H1 (cell line): ENCODE results near the gene ATP2B1. TPM values are rescaled to one million over a fixed set of nuclear protein-coding genes. Genes with fewer than 3 reads are reported as not detected.

ENCODE experiments used
- CTCF ChIA-PET: fragments of 300-600 bp; sonication (Branson Sonifier 250); formaldehyde crosslinking; loops from one replicate; lab custom pipeline; 2021; ENCODE audit not compliant: partially characterized antibody; lab: Charles Lee
- POLR2A ChIA-PET: fragments of 300-600 bp; sonication (Branson Sonifier 250); formaldehyde crosslinking; loops from one replicate; lab custom pipeline; 2021; ENCODE audit warnings: inconsistent platforms; ENCODE audit not compliant: partially characterized antibody; lab: Charles Lee
- DNase-seq, 2 experiments: peaks; one replicate each; pipeline versions ENCODE4 v3.0.0 to v3.0.0-alpha.2; 2010 to 2022; ENCODE audit warnings: low spot score in 2 of 2, low read depth in 1 of 2, mixed read lengths in 1 of 2
- FAIRE-seq: peaks from 2 replicates; lab custom pipeline; 2011; peaks lifted over from hg19 to GRCh38; lab: Jason Lieb, UNC
- H2AFZ ChIP-seq: 2 replicates; pipeline ENCODE4 v1.8.1; 2012; ENCODE audit warnings: low read length, inconsistent platforms
- H2AK5ac ChIP-seq: 2 replicates; pipeline ENCODE4 v1.6.1; 2013; ENCODE audit warnings: low read depth, low read length
- H2BK120ac ChIP-seq: replicated peaks from 2 replicates; pipeline ENCODE3; 2013; ENCODE audit warnings: low read depth, low read length, inconsistent platforms
- H2BK12ac ChIP-seq: 2 replicates; pipeline ENCODE4 v1.6.1; 2013; ENCODE audit warnings: low read depth, low read length
- H2BK15ac ChIP-seq: 2 replicates; pipeline ENCODE4 v1.6.1; 2013; ENCODE audit warnings: low read length
- H2BK20ac ChIP-seq: 2 replicates; pipeline ENCODE4 v1.6.1; 2013; ENCODE audit warnings: low read length
- H2BK5ac ChIP-seq: 2 replicates; pipeline ENCODE4 v1.6.1; 2013; ENCODE audit warnings: low read depth, low read length
- H3K14ac ChIP-seq: 2 replicates; pipeline ENCODE4 v1.6.1; 2013; ENCODE audit warnings: inconsistent platforms; ENCODE audit not compliant: insufficient read length
- H3K18ac ChIP-seq: 2 replicates; pipeline ENCODE4 v1.6.1; 2013; ENCODE audit warnings: low read length; ENCODE audit errors: extremely low read depth
- H3K23ac ChIP-seq: 2 replicates; pipeline ENCODE4 v1.6.1; 2013; ENCODE audit warnings: inconsistent platforms; ENCODE audit not compliant: insufficient read length
- H3K23me2 ChIP-seq: 2 replicates; pipeline ENCODE4 v1.6.1; 2013; ENCODE audit warnings: low read depth, low read length
- H3K27ac ChIP-seq: 2 replicates; pipeline ENCODE4 v1.6.1; 2011; ENCODE audit warnings: low read depth, low read length, inconsistent platforms
- H3K27me3 ChIP-seq, 4 experiments: replicated peaks in 1 of 4; 1 replicate in 1 of 4; 2 replicates in 3 of 4; pipeline versions ENCODE4 v1.6.1 to v1.8.1; 2011 to 2013; ENCODE audit warnings: low read length in 3 of 4, mild to moderate bottlenecking in 3 of 4, inconsistent platforms in 2 of 4, mixed read lengths in 2 of 4, moderate library complexity in 1 of 4; ENCODE audit not compliant: control insufficient read depth in 3 of 4, insufficient read depth in 3 of 4; ENCODE audit errors: extremely low read depth in 1 of 4
- H3K36me3 ChIP-seq, 4 experiments: 2 replicates each; pipeline versions ENCODE4 v1.6.1 to v1.8.1; 2011 to 2013; ENCODE audit warnings: mild to moderate bottlenecking in 4 of 4, low read length in 3 of 4, moderate library complexity in 2 of 4, control low read depth in 1 of 4, inconsistent platforms in 1 of 4; ENCODE audit not compliant: insufficient read depth in 4 of 4, control insufficient read depth in 2 of 4
- H3K4ac ChIP-seq: replicated peaks from 2 replicates; pipeline ENCODE3; 2013; ENCODE audit warnings: low read length, low read depth, mixed read lengths, inconsistent platforms; ENCODE audit not compliant: insufficient read length
- H3K4me1 ChIP-seq, 4 experiments: replicated peaks in 1 of 4; 1 replicate in 1 of 4; 2 replicates in 3 of 4; pipeline versions ENCODE4 v1.6.1 to v1.8.1; 2011 to 2013; ENCODE audit warnings: low read length in 3 of 4, inconsistent platforms in 2 of 4, mixed read lengths in 1 of 4; ENCODE audit not compliant: insufficient read depth in 4 of 4, control insufficient read depth in 3 of 4
- H3K4me2 ChIP-seq, 2 experiments: 2 replicates each; pipeline versions ENCODE4 v1.6.1 to v1.8.1; 2011 to 2013; ENCODE audit warnings: low read depth in 2 of 2, low read length in 2 of 2, control low read depth in 1 of 2, inconsistent platforms in 1 of 2, mild to moderate bottlenecking in 1 of 2; ENCODE audit not compliant: insufficient read depth in 1 of 2
- H3K4me3 ChIP-seq, 4 experiments: fragments of 200-600, 300-600 bp in 1 of 4; sonication (generic), shearing (Covaris generic), sonication (Bioruptor Twin) in 1 of 4; 2 replicates each; pipeline versions ENCODE4 v1.5.1 to v1.8.1; 2011 to 2016; ENCODE audit warnings: low read length in 4 of 4, low read depth in 3 of 4, control low read depth in 2 of 4, inconsistent platforms in 2 of 4, mild to moderate bottlenecking in 2 of 4, mixed read lengths in 1 of 4, moderate library complexity in 1 of 4; ENCODE audit not compliant: insufficient read depth in 2 of 4; ENCODE audit errors: extremely low read depth in 1 of 4
- H3K56ac ChIP-seq: replicated peaks from 2 replicates; pipeline ENCODE3; 2013; ENCODE audit warnings: low read depth, mild to moderate bottlenecking, mixed read lengths, low read length, inconsistent platforms; ENCODE audit not compliant: insufficient read length
- H3K79me1 ChIP-seq: 2 replicates; pipeline ENCODE4 v1.6.1; 2013; ENCODE audit warnings: low read depth, low read length, control low read depth
- H3K79me2 ChIP-seq, 2 experiments: 2 replicates each; pipeline versions ENCODE4 v1.6.1 to v1.8.1; 2012 to 2013; ENCODE audit warnings: low read length in 2 of 2, mild to moderate bottlenecking in 2 of 2, inconsistent platforms in 1 of 2; ENCODE audit not compliant: insufficient read depth in 2 of 2, control insufficient read depth in 1 of 2
- H3K9ac ChIP-seq, 4 experiments: replicated peaks in 1 of 4; 1 replicate in 1 of 4; 2 replicates in 3 of 4; pipeline versions ENCODE4 v1.6.1 to v1.8.1; 2011 to 2013; ENCODE audit warnings: low read depth in 3 of 4, low read length in 3 of 4, control low read depth in 2 of 4, mild to moderate bottlenecking in 2 of 4, moderate library complexity in 2 of 4, inconsistent platforms in 1 of 4; ENCODE audit errors: extremely low read depth in 1 of 4
- H3K9me3 ChIP-seq, 2 experiments: 2 replicates each; pipeline versions ENCODE4 v1.6.1 to v1.8.1; 2012 to 2013; ENCODE audit warnings: mild to moderate bottlenecking in 2 of 2, moderate library complexity in 2 of 2, control low read depth in 1 of 2, inconsistent platforms in 1 of 2, low read depth in 1 of 2, low read length in 1 of 2, mixed read lengths in 1 of 2; ENCODE audit not compliant: insufficient read depth in 2 of 2
- H4K20me1 ChIP-seq, 2 experiments: replicated peaks in 1 of 2; 2 replicates each; pipeline versions ENCODE3 to v1.8.1; 2011 to 2013; ENCODE audit warnings: inconsistent platforms in 2 of 2, low read length in 2 of 2, mild to moderate bottlenecking in 1 of 2; ENCODE audit not compliant: insufficient read depth in 2 of 2, control insufficient read depth in 1 of 2
- H4K5ac ChIP-seq: 2 replicates; pipeline ENCODE4 v1.6.1; 2013; ENCODE audit warnings: low read length, low read depth, mixed read lengths, inconsistent platforms; ENCODE audit not compliant: insufficient read length
- H4K8ac ChIP-seq: 2 replicates; pipeline ENCODE4 v1.8.0; 2013; ENCODE audit warnings: mild to moderate bottlenecking, moderate library complexity, low read length, inconsistent platforms; ENCODE audit not compliant: insufficient read depth; ENCODE audit errors: extremely low read depth
- H4K91ac ChIP-seq: replicated peaks from 2 replicates; pipeline ENCODE3; 2013; ENCODE audit warnings: low read length, mixed read lengths, inconsistent platforms; ENCODE audit not compliant: insufficient read length
- CBX8 ChIP-seq: fragments of 300-800, 300-1000 bp; sonication (generic); IDR thresholded peaks from 2 replicates; pipeline ENCODE4 v1.7.1; 2016; ENCODE audit warnings: low read depth, low read length, borderline replicate concordance
- CTBP2 ChIP-seq: IDR thresholded peaks from 2 replicates; pipeline ENCODE4 v1.7.0; 2011; ENCODE audit warnings: borderline replicate concordance, mild to moderate bottlenecking, moderate library complexity, mixed read lengths, low read length; ENCODE audit not compliant: insufficient read depth, insufficient read length
- EGR1 ChIP-seq: IDR thresholded peaks from 2 replicates; pipeline ENCODE4 v1.6.1; 2011; ENCODE audit warnings: low read depth, low read length, borderline replicate concordance
- NANOG ChIP-seq: IDR thresholded peaks from 2 replicates; pipeline ENCODE4 v1.6.1; 2011; ENCODE audit warnings: low read length, low read depth, mild to moderate bottlenecking, inconsistent platforms; ENCODE audit not compliant: insufficient read depth, poor library complexity, severe bottlenecking
- POU5F1 ChIP-seq: IDR thresholded peaks from 2 replicates; pipeline ENCODE4 v1.6.1; 2011; ENCODE audit warnings: low read depth, mild to moderate bottlenecking, low read length, moderate library complexity
- RFX5 ChIP-seq: IDR thresholded peaks from 2 replicates; pipeline ENCODE4 v1.6.1; 2011; ENCODE audit warnings: low read depth, low read length, improper control_type of control experiment, borderline replicate concordance
- RNF2 ChIP-seq: fragments of 200-900, 300-1000 bp; sonication (generic); IDR thresholded peaks from 2 replicates; pipeline ENCODE4 v1.7.1; 2016; ENCODE audit warnings: borderline replicate concordance, low read depth, mild to moderate bottlenecking, antibody characterized with exemption, low read length; ENCODE audit not compliant: poor library complexity, severe bottlenecking; ENCODE audit errors: missing control alignments
- SIN3A ChIP-seq, 2 experiments: IDR thresholded peaks in 1 of 2; conservative IDR thresholded peaks in 1 of 2; 2 replicates each; pipeline ENCODE4 v1.6.1; 2011 to 2012; ENCODE audit warnings: low read length in 2 of 2, improper control_type of control experiment in 1 of 2, low read depth in 1 of 2, mild to moderate bottlenecking in 1 of 2
- SP1 ChIP-seq: IDR thresholded peaks from 2 replicates; pipeline ENCODE4 v1.6.1; 2011; ENCODE audit warnings: low read depth, low read length
- TEAD4 ChIP-seq: IDR thresholded peaks from 2 replicates; pipeline ENCODE4 v1.6.1; 2012; ENCODE audit warnings: low read depth, low read length, inconsistent platforms, mixed read lengths
- WGBS, 2 experiments: shearing (Covaris generic) in 1 of 2; methylation state at CpG; one replicate each; pipeline versions ENCODE4 v1.1.6 to v1.1.7; 2013 to 2015; ENCODE audit warnings: low lambda C conversion rate in 2 of 2, mixed read lengths in 2 of 2, inconsistent platforms in 1 of 2, low coverage in 1 of 2, missing lambda C conversion rate in 1 of 2; ENCODE audit not compliant: insufficient replicate concordance in 2 of 2, insufficient coverage in 1 of 2, insufficient read length in 1 of 2; ENCODE audit errors: extremely low coverage in 1 of 2, missing lambda C conversion rate in 1 of 2; 5-methylcytosine and 5-hydroxymethylcytosine counted together
- polyA plus RNA-seq, 7 experiments: library from polyadenylated mRNA; depleted of rRNA in 3 of 7; stranded (reverse) in 5 of 7; unstranded in 2 of 7; fragments of >200 nt in 5 of 7; fragments of 200-250 nt in 2 of 7; gene quantifications; 1 replicate in 5 of 7; 2 replicates in 1 of 7; 4 replicates in 1 of 7; pipeline versions ENCODE4 v1.2.1 to v1.2.3, GENCODE V29; 2011 to 2013; ENCODE audit warnings: missing spikeins in 2 of 7, mixed read lengths in 2 of 7
- total RNA-seq: library from RNA; stranded (reverse); fragmentation: NEBNext Ultra II Directional; extraction: Animal tissue kit (Norgen Biotek cat#: 25700); gene quantifications from 2 replicates; pipeline ENCODE4 v1.2.1, GENCODE V29; 2021

ATP2B1 gene
- total and polyA plus RNA-seq, 2 of the 8 experiments (the other 6 are each of a cell fraction or from before 2014, with no cell fraction given) = 4.3 to 32.0 TPM

GRCh38 chr12:89636776-89637160 is 71.9 kb downstream of the ATP2B1 start:
- H2BK5ac ChIP-seq = no peak overlapping the region
- H3K4ac ChIP-seq = no peak overlapping the region
- H3K56ac ChIP-seq = no peak overlapping the region
- H4K20me1 ChIP-seq = no peaks in the 10 kb centered on the region
- no peak overlapping the region for H3K4me3 ChIP-seq
- no peak overlapping the region for H4K5ac ChIP-seq
- no peak overlapping the region for H4K91ac ChIP-seq
- H3K27ac ChIP-seq = no peak overlapping the region
- no peaks in the 10 kb centered on the region for H3K79me2 ChIP-seq
- no peak overlapping the region for H2BK20ac ChIP-seq
- H3K18ac ChIP-seq = no peak overlapping the region
- H2AFZ ChIP-seq = no peak overlapping the region
- H3K79me1 ChIP-seq = no peaks in the 10 kb centered on the region
- TF ChIP-seq SP1 = no peak
- no peak for TF ChIP-seq RFX5
- TF ChIP-seq RNF2 = no peak
- no peak for TF ChIP-seq TEAD4
- TF ChIP-seq SIN3A (conservative IDR thresholded peaks at IDR 0.05 in 1 of 2, IDR thresholded peaks at IDR 0.05 in 1 of 2; ENCODE audit: low read depth in 1 of 2, low read length in 2 of 2) = no peak
- no peak for TF ChIP-seq NANOG
- no peak for TF ChIP-seq CTBP2
- no peak for TF ChIP-seq POU5F1
- TF ChIP-seq EGR1 = no peak
- no peak for TF ChIP-seq CBX8
- ChIA-PET CTCF (interaction anchor here (1.0 kb wide), 1 partner anchor 32 kb away, joined by 3 read pairs; no protein-coding TSS in a partner anchor), POLR2A (no interaction called here)
- H3K36me3 ChIP-seq = peaks cover 0 to 3% (median under 1%) of the 10 kb centered on the region in 4 experiments; a peak in 1 of 8 replicates
- H2AK5ac ChIP-seq = no peak overlapping the region
- H3K9ac ChIP-seq = no peak overlapping the region
- no peak overlapping the region for H4K8ac ChIP-seq
- no peaks in the 10 kb centered on the region for H3K4me1 ChIP-seq
- H3K23ac ChIP-seq = no peak overlapping the region
- DNase-seq = no peak
- H3K27me3 ChIP-seq = no peaks in the 10 kb centered on the region
- H3K23me2 ChIP-seq = no peaks in the 10 kb centered on the region
- FAIRE-seq = no peak
- no peak overlapping the region for H2BK120ac ChIP-seq
- H3K9me3 ChIP-seq = no peaks in the 10 kb centered on the region
- no peak overlapping the region for H3K14ac ChIP-seq
- WGBS, 2 experiments = 85% methylated on average over 1 of the region's 1 CpG; no CpG with 5 or more reads in 1 of the 2 experiments
- no peak overlapping the region for H3K4me2 ChIP-seq
- H2BK12ac ChIP-seq = no peak overlapping the region
- H2BK15ac ChIP-seq = no peak overlapping the region
